A673 (cell line): Measurements from ENCODE around the gene EPHA6. TPM values are rescaled to one million over a fixed set of nuclear protein-coding genes. Genes with fewer than 3 reads are reported as not detected.

Source experiments
- BruUV-seq: library from RNA; stranded (reverse); fragments of 400-500 nt; replicated peaks from 2 replicates; lab custom pipeline; 2021; lab: Mats Ljungman, UMichigan
- CTCF ChIA-PET: fragments of 300-600 bp; sonication (Branson Sonifier 250); formaldehyde crosslinking; loops from one replicate; lab custom pipeline; 2022; ENCODE audit warnings: antibody characterized with exemption; lab: Charles Lee
- POLR2A ChIA-PET: fragments of 300-600 bp; sonication (Branson Sonifier 250); formaldehyde crosslinking; loops from one replicate; lab custom pipeline; 2022; ENCODE audit warnings: antibody characterized with exemption; ENCODE audit not compliant: low non-redundant PET; lab: Charles Lee
- DNase-seq: peaks from one replicate; pipeline ENCODE4 v3.0.0-alpha.2; 2015; ENCODE audit warnings: low spot score
- H3K27ac ChIP-seq: fragments of 200-600 bp; sonication (generic); 2 replicates; pipeline ENCODE4 v1.5.1; 2016; ENCODE audit warnings: mixed run types, low read depth, mild to moderate bottlenecking, mixed read lengths, antibody characterized with exemption, low read length; ENCODE audit not compliant: poor library complexity, severe bottlenecking
- H3K27me3 ChIP-seq: fragments of 200-600 bp; sonication (generic); replicated peaks from 2 replicates; pipeline ENCODE4 v1.6.1; 2017; ENCODE audit warnings: mixed run types, low read depth, mild to moderate bottlenecking, mixed read lengths, antibody characterized with exemption, low read length; ENCODE audit not compliant: insufficient read depth, poor library complexity
- H3K36me3 ChIP-seq: fragments of 200-600 bp; sonication (generic); 2 replicates; pipeline ENCODE4 v1.6.1; 2016; ENCODE audit warnings: mixed run types, mild to moderate bottlenecking, mixed read lengths, antibody characterized with exemption, low read length; ENCODE audit not compliant: insufficient read depth, poor library complexity, severe bottlenecking
- H3K4me1 ChIP-seq: fragments of 200-600 bp; sonication (generic); 2 replicates; pipeline ENCODE4 v1.6.1; 2017; ENCODE audit warnings: mixed run types, mild to moderate bottlenecking, mixed read lengths, antibody characterized with exemption, low read length; ENCODE audit not compliant: insufficient read depth, poor library complexity, severe bottlenecking
- H3K4me3 ChIP-seq: fragments of 200-600 bp; sonication (generic); 2 replicates; pipeline ENCODE4 v1.5.1; 2016; ENCODE audit warnings: low read depth, mixed run types, mild to moderate bottlenecking, mixed read lengths, low read length; ENCODE audit not compliant: poor library complexity, severe bottlenecking
- H3K9me3 ChIP-seq: fragments of 200-600 bp; sonication (generic); 2 replicates; pipeline ENCODE4 v1.6.1; 2016; ENCODE audit warnings: mixed run types, low read depth, mild to moderate bottlenecking, mixed read lengths, antibody characterized with exemption, low read length; ENCODE audit not compliant: poor library complexity, severe bottlenecking
- CTCF ChIP-seq: fragments of 300-800, 200-600 bp; sonication (generic); conservative IDR thresholded peaks from 2 replicates; pipeline ENCODE4 v1.5.1; 2017; ENCODE audit warnings: low read depth, mild to moderate bottlenecking, antibody characterized with exemption, low read length, moderate library complexity, mixed read lengths
- EZH2 ChIP-seq: fragments of 200-600 bp; sonication (generic); IDR thresholded peaks from 2 replicates; pipeline ENCODE4 v1.6.1; 2017; ENCODE audit warnings: borderline replicate concordance, low read depth, mild to moderate bottlenecking, mixed read lengths, antibody characterized with exemption, low read length; ENCODE audit not compliant: poor library complexity, severe bottlenecking
- intact Hi-C: fragments of 100-400 bp; cut with micrococcal nuclease; formaldehyde crosslinking; loops from one replicate; pipeline ENCODE4 v1.10.0; 2022; ENCODE audit not compliant: unreplicated experiment
- total RNA-seq: library from RNA; stranded (reverse); gene quantifications from 2 replicates; pipeline ENCODE4 v1.2.3, GENCODE V29; 2021

Gene EPHA6
- total RNA-seq, 1 experiment from 2014 or later = not detected

- Histone ChIP-seq H3K4me3 (no peak overlapping the region), H3K4me1 (no peaks in the 10 kb centered on the region), H3K27ac (no peak overlapping the region), H3K36me3 (no peaks in the 10 kb centered on the region), H3K9me3 (no peaks in the 10 kb centered on the region), H3K27me3 (no peaks in the 10 kb centered on the region)
- BruUV-seq = no TSS peak
- CTCF ChIA-PET = no interaction called here
- TF ChIP-seq CTCF (no peak), EZH2 (no peak)
- no peak for DNase-seq
- intact Hi-C loops = no loop called here
- POLR2A ChIA-PET = no interaction called here
These were observed 851.5 kb downstream of the EPHA6 start for GRCh38 chr3:97665896-97666295.

- Histone ChIP-seq H3K36me3 (no peaks in the 10 kb centered on the region), H3K27ac (no peak overlapping the region), H3K4me3 (no peak overlapping the region), H3K9me3 (no peaks in the 10 kb centered on the region), H3K4me1 (no peaks in the 10 kb centered on the region), H3K27me3 (no peaks in the 10 kb centered on the region)
- no peak for TF ChIP-seq EZH2
- no peak for TF ChIP-seq CTCF
- CTCF ChIA-PET = no interaction called here
- POLR2A ChIA-PET = no interaction called here
- intact Hi-C loops = no loop called here
- no TSS peak for BruUV-seq
- DNase-seq = no peak
These were observed 856.6 kb downstream of the EPHA6 start for GRCh38 chr3:97670952-97671351.

DNA sequence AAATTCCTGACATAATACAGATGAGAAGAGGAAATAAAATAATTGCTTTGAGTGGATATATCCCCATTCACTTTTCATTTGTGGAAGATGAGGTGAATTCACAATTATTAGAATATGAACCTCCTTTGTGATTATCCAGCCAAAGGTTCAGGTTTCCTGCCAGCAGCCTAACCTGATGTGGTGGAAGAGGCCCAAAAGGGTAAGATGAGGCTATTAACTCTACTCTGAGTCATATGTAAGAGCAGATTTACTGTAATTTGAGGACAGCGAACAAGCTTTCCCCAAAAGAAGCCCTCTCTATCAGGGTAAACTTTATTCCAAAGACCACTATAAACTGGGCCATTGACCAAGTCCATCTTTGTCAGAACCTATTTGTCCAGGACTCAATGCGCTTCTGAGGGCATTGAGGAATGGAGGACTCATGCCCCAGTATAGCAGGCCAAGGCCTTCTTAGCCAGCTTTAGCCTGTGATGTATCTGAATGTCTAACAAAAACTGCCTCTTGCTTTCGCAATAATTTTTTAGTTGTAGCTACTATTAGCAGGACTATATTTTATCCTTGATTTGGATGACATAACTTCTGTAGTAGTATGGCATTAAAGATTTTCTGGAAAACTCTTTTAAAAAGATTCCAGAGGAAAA, 859.1 kb downstream of the EPHA6 start:
- Histone ChIP-seq H3K4me3 (no peak overlapping the region), H3K27me3 (no peaks in the 10 kb centered on the region), H3K27ac (no peak overlapping the region), H3K36me3 (no peaks in the 10 kb centered on the region), H3K9me3 (no peaks in the 10 kb centered on the region), H3K4me1 (no peaks in the 10 kb centered on the region)
- no peak for DNase-seq
- no peak for TF ChIP-seq CTCF
- TF ChIP-seq EZH2 = no peak
- POLR2A ChIA-PET = no interaction called here
- intact Hi-C loops = no loop called here
- BruUV-seq = no TSS peak
- CTCF ChIA-PET = no interaction called here
